ENCODE data around the gene SCD5.
"Not testable (repeated sequence)": the region's sequence is repeated elsewhere in the genome, so short reads cannot be mapped to it uniquely, and the experiment has no call there.

SCD5 gene

GRCh38 chr4:82798168-82799005, at the start of gene SCD5:
Gene SCD5 (minus strand): TSS chr4:82798796. CDS start chr4:82798537, 259 bp downstream.
- peak; percentile 19 to 31 for DNase-seq (ENCODE audit: low read depth in 2 of 2)

- DNase-seq (ENCODE audit: low read depth in 2 of 2), result no peak
These were observed 44.0 kb upstream of the SCD5 start for GRCh38 chr4:82842593-82842992.

GRCh38 chr4:82839624-82840023, 41.0 kb upstream of the SCD5 start:
- DNase-seq (ENCODE audit: low read depth in 2 of 2), result no peak

GRCh38 chr4:82833696-82834313, 35.2 kb upstream of the SCD5 start:
- DNase-seq (ENCODE audit: low read depth in 2 of 2), result no peak

GRCh38 chr4:82833060-82833459, 34.5 kb upstream of the SCD5 start:
- DNase-seq (ENCODE audit: low read depth in 2 of 2), result not testable (repeated sequence)

- DNase-seq (ENCODE audit: low read depth in 2 of 2), result no peak
These were observed 26.8 kb upstream of the SCD5 start for GRCh38 chr4:82825425-82825824.

- DNase-seq (ENCODE audit: low read depth in 2 of 2), result no peak
These were observed 24.5 kb upstream of the SCD5 start for GRCh38 chr4:82823062-82823461.

GRCh38 chr4:82820689-82821088, 22.1 kb upstream of the SCD5 start:
- DNase-seq (ENCODE audit: low read depth in 2 of 2), result no peak

GRCh38 chr4:82818664-82819662, 20.4 kb upstream of the SCD5 start:
- no peak for DNase-seq (ENCODE audit: low read depth in 2 of 2)

GRCh38 chr4:82816874-82817273, 18.3 kb upstream of the SCD5 start:
- not testable (repeated sequence) for DNase-seq (ENCODE audit: low read depth in 2 of 2)

GRCh38 chr4:82814034-82814433, 15.4 kb upstream of the SCD5 start:
- no peak for DNase-seq (ENCODE audit: low read depth in 2 of 2)

GRCh38 chr4:82811838-82812341, 13.3 kb upstream of the SCD5 start:
- no peak for DNase-seq (ENCODE audit: low read depth in 2 of 2)

- no peak for DNase-seq (ENCODE audit: low read depth in 2 of 2)
These were observed 12.8 kb upstream of the SCD5 start for GRCh38 chr4:82811392-82811791.

- no peak for DNase-seq (ENCODE audit: low read depth in 2 of 2)
These were observed 11.6 kb upstream of the SCD5 start for GRCh38 chr4:82810176-82810575.

- DNase-seq (ENCODE audit: low read depth in 2 of 2), result no peak
These were observed 11.0 kb upstream of the SCD5 start for GRCh38 chr4:82809619-82810018.

GRCh38 chr4:82803746-82804145, 5.2 kb upstream of the SCD5 start:
- no peak for DNase-seq (ENCODE audit: low read depth in 2 of 2)

GRCh38 chr4:82802911-82803310, 4.3 kb upstream of the SCD5 start:
- DNase-seq (ENCODE audit: low read depth in 2 of 2), result no peak

- no peak for DNase-seq (ENCODE audit: low read depth in 2 of 2)
These were observed 3.4 kb upstream of the SCD5 start for GRCh38 chr4:82801910-82802521.

- DNase-seq (ENCODE audit: low read depth in 2 of 2), result no peak
These were observed 648 bp upstream of the SCD5 start for GRCh38 chr4:82799006-82799881.

GRCh38 chr4:82797405-82798111, 1.0 kb downstream of the SCD5 start:
- DNase-seq (ENCODE audit: low read depth in 2 of 2), result no peak
